ENCODE results near the gene SORBS2. TPM values are rescaled to one million over a fixed set of nuclear protein-coding genes. Genes with fewer than 3 reads are reported as not detected.

SORBS2 gene
- total RNA-seq, 1 experiment from 2014 or later = 44.5 TPM

GRCh38 chr4:185570727-185571126 is 241.3 kb downstream of the SORBS2 start:
- H3K4me1 Mint-ChIP-seq = peaks cover 11% of the 10 kb centered on the region
- CTCF ChIA-PET = interaction anchor here (1.0 to 1.4 kb wide), 2 partner anchors 27 to 451 kb away, joined by 3 read pairs; no protein-coding TSS in a partner anchor

DNA sequence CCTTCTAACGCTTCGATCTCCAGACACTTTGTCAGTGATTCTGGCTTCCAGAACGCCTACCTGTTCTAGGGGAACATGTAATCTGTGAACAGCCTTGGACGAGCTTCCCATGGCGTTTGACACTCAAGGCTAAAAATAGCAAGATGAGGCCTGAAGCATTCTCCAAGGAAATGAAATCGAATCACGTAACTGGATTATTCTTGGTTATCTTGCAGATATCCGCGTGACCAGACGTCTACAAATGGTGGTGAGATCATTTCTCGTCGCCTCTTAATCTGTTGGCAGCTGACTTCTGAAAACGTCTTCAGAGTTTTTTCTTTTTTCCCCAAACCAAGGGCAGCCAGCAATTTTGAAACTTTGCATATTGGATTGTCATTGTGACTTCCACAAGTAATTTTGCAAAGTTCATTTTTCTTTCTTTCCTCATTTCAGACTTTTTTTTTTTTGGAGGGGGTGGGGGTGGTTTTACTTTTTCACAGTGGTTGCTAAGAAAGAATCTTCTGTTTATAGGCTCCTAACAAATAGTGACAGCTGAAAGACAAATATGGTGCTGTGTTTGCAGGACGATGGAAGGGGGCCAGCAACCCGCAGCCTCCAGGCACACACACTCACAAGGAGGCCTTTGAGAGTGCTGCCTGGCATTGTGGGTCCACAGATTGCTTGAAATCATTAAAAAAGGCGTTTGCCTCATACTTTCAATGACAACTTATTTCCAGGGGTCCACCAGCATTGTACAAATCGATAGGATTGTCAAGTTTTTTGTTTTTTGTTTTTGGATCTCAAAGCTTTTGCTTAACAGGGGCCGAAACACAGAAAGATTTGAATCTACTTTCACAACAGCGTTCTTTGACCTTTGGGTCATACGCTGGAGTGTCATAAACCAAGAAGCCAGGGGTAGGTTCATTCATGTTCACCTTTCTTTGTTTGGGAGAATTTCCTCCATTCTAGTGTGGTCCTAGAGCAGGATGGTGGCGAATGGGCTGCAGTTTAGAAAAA is 244.3 kb downstream of the SORBS2 start:
- H3K4me3 Mint-ChIP-seq = no peak overlapping the region

More at GRCh38 chr4:185570727-185571126, 241.3 kb downstream of the SORBS2 start:
- peaks cover 3% of the 10 kb centered on the region for H3K9me3 Mint-ChIP-seq
- ATAC-seq (no peak), DNase-seq (ENCODE audit: low spot score) (no peak)
- TF ChIP-seq ZNF219 (CRISPR knock-in tag; IDR thresholded peaks at IDR 0.05; ENCODE audit: borderline replicate concordance) (no peak), CBFB (CRISPR knock-in tag; IDR thresholded peaks at IDR 0.05; ENCODE audit: low read depth) (no peak), ERG (CRISPR knock-in tag; IDR thresholded peaks at IDR 0.05) (no peak)
- 0 out of 2 replicates have a peak, but pooled peaks cover 2% of the 10 kb centered on the region for H3K36me3 Mint-ChIP-seq
- POLR2A ChIA-PET = no interaction called here
- no peak overlapping the region for H3K27ac Mint-ChIP-seq
- H3K27me3 Mint-ChIP-seq (ENCODE audit: low read depth) = no peaks in the 10 kb centered on the region
- H3K4me3 Mint-ChIP-seq = no peak overlapping the region

GRCh38 chr4:185566972-185567371 is 245.0 kb downstream of the SORBS2 start:
- ChIA-PET POLR2A (no interaction called here), CTCF (no interaction called here)
- no peak for DNase-seq (ENCODE audit: low spot score)
- H3K27ac Mint-ChIP-seq = no peak overlapping the region
- no peak overlapping the region for H3K4me3 Mint-ChIP-seq
- H3K27me3 Mint-ChIP-seq (ENCODE audit: low read depth) = no peaks in the 10 kb centered on the region
- no peak for ATAC-seq
- TF ChIP-seq NR2C2 (CRISPR knock-in tag; IDR thresholded peaks at IDR 0.05) (no peak), TP53 (CRISPR knock-in tag; IDR thresholded peaks at IDR 0.05) (no peak), TEAD1 (CRISPR knock-in tag; IDR thresholded peaks at IDR 0.05) (no peak), ATF6 (CRISPR knock-in tag; IDR thresholded peaks at IDR 0.05) (no peak), GRHL2 (CRISPR knock-in tag; IDR thresholded peaks at IDR 0.05; ENCODE audit: insufficient replicate concordance, severe bottlenecking) (no peak), E2F5 (CRISPR knock-in tag; IDR thresholded peaks at IDR 0.05) (no peak), ZBTB21 (CRISPR knock-in tag; IDR thresholded peaks at IDR 0.05; ENCODE audit: borderline replicate concordance) (no peak), ERG (CRISPR knock-in tag; IDR thresholded peaks at IDR 0.05) (no peak), IRF2 (CRISPR knock-in tag; IDR thresholded peaks at IDR 0.05; ENCODE audit: borderline replicate concordance, low read depth) (no peak), SOX15 (CRISPR knock-in tag; IDR thresholded peaks at IDR 0.05) (no peak)
- TF ChIP-seq, protein P1, sequence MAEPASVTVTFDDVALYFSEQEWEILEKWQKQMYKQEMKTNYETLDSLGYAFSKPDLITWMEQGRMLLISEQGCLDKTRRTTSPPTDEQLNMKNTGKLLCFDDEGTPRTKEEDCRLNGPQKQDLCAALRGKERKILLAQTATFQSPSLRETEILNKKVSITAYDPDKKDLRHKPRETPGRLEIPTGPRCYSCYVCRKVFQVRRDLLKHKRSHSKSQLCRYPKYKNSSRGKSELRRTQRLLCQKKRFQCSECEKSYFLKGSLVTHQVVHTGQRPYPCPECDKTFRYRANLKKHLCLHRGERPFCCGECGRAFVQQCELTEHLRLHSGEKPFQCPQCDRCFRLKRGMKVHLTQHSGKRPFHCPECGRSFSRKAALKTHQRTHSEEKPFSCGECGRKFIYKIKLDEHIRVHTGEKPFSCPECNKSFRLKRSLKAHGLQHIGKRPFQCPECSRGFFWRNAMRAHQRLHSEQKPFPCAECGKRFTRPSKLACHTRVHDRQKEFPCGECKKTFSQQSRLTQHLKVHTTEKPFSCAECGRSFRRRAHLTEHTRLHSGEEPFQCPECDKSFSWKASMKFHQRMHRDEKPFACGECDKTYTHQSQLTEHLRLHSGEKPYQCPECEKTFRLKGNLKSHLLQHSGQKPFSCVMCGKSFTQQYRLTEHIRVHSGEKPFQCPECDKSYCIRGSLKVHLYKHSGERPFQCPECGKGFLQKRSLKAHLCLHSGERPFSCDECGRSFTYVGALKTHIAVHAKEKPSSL (CRISPR knock-in tag; conservative IDR thresholded peaks at IDR 0.05) = no peak
- TF ChIP-seq, protein P2, sequence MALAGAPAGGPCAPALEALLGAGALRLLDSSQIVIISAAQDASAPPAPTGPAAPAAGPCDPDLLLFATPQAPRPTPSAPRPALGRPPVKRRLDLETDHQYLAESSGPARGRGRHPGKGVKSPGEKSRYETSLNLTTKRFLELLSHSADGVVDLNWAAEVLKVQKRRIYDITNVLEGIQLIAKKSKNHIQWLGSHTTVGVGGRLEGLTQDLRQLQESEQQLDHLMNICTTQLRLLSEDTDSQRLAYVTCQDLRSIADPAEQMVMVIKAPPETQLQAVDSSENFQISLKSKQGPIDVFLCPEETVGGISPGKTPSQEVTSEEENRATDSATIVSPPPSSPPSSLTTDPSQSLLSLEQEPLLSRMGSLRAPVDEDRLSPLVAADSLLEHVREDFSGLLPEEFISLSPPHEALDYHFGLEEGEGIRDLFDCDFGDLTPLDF (CRISPR knock-in tag; IDR thresholded peaks at IDR 0.05) = no peak
- H3K36me3 Mint-ChIP-seq = peaks cover 16% of the 10 kb centered on the region
- peaks cover 5% of the 10 kb centered on the region for H3K4me1 Mint-ChIP-seq
- peaks cover 33% of the 10 kb centered on the region for H3K9me3 Mint-ChIP-seq

More for the DNA sequence above, 244.3 kb downstream of the SORBS2 start:
- peak; percentile 49; the same call in 1 of the 2 replicates for TF ChIP-seq ZNF317 (CRISPR knock-in tag; IDR thresholded peaks at IDR 0.05; ENCODE audit: borderline replicate concordance, low read depth)
- no peak for TF ChIP-seq IRF2 (CRISPR knock-in tag; IDR thresholded peaks at IDR 0.05; ENCODE audit: borderline replicate concordance, low read depth)
- no peak for TF ChIP-seq SMAD4 (CRISPR knock-in tag; IDR thresholded peaks at IDR 0.05)
- no peak for TF ChIP-seq FOXP4 (CRISPR knock-in tag; IDR thresholded peaks at IDR 0.05)
- DNase-seq (ENCODE audit: low spot score) (no peak), ATAC-seq (no peak)
- POLR2A ChIA-PET = no interaction called here
- no peak overlapping the region for H3K27ac Mint-ChIP-seq
- no peaks in the 10 kb centered on the region for H3K27me3 Mint-ChIP-seq (ENCODE audit: low read depth)
- CTCF ChIA-PET = no interaction called here
- H3K4me1 Mint-ChIP-seq = peaks cover 5% of the 10 kb centered on the region
- H3K36me3 Mint-ChIP-seq = peaks cover 16% of the 10 kb centered on the region
- peaks cover 27% of the 10 kb centered on the region for H3K9me3 Mint-ChIP-seq

Data from WTC11 (cell line).